Stomach (tissue), 4 donors: ENCODE results near the gene BRD3.

Experiments used
- POLR2A ChIP-seq, 4 donors: fragments of 450-650 bp; IDR thresholded peaks; one replicate each; pipeline ENCODE4 v1.6.1; 2016; ENCODE audit warnings: antibody characterized with exemption in 4 of 4, control low read depth in 2 of 4, mild to moderate bottlenecking in 1 of 4, moderate library complexity in 1 of 4
- POLR2AphosphoS5 ChIP-seq, 3 donors: sonication (generic); formaldehyde crosslinking; IDR thresholded peaks; one replicate each; pipeline ENCODE4 v1.6.1; 2016; ENCODE audit warnings: antibody characterized with exemption in 3 of 3
- TF ChIP-seq, protein P1 (sequence below), 7 experiments: fragments of 450-650 bp in 4 of 7; fragments of 200-600 bp in 3 of 7; sonication (generic) in 3 of 7; IDR thresholded peaks; one replicate each; pipeline ENCODE4 v1.5.1; 2016 to 2019; ENCODE audit warnings: antibody characterized with exemption in 7 of 7, control low read depth in 2 of 7, mild to moderate bottlenecking in 1 of 7

GRCh38 chr9:134025606-134026541 is 42.0 kb downstream of the BRD3 start:
- TF ChIP-seq, protein P1, sequence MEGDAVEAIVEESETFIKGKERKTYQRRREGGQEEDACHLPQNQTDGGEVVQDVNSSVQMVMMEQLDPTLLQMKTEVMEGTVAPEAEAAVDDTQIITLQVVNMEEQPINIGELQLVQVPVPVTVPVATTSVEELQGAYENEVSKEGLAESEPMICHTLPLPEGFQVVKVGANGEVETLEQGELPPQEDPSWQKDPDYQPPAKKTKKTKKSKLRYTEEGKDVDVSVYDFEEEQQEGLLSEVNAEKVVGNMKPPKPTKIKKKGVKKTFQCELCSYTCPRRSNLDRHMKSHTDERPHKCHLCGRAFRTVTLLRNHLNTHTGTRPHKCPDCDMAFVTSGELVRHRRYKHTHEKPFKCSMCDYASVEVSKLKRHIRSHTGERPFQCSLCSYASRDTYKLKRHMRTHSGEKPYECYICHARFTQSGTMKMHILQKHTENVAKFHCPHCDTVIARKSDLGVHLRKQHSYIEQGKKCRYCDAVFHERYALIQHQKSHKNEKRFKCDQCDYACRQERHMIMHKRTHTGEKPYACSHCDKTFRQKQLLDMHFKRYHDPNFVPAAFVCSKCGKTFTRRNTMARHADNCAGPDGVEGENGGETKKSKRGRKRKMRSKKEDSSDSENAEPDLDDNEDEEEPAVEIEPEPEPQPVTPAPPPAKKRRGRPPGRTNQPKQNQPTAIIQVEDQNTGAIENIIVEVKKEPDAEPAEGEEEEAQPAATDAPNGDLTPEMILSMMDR (IDR thresholded peaks at IDR 0.05) = peak in 1 of 7 experiments; percentile 11
- TF ChIP-seq POLR2AphosphoS5 (IDR thresholded peaks at IDR 0.05) = no peak
- TF ChIP-seq POLR2A (IDR thresholded peaks at IDR 0.05) = no peak
